Measurements from ENCODE around the gene ENG.

DNA sequence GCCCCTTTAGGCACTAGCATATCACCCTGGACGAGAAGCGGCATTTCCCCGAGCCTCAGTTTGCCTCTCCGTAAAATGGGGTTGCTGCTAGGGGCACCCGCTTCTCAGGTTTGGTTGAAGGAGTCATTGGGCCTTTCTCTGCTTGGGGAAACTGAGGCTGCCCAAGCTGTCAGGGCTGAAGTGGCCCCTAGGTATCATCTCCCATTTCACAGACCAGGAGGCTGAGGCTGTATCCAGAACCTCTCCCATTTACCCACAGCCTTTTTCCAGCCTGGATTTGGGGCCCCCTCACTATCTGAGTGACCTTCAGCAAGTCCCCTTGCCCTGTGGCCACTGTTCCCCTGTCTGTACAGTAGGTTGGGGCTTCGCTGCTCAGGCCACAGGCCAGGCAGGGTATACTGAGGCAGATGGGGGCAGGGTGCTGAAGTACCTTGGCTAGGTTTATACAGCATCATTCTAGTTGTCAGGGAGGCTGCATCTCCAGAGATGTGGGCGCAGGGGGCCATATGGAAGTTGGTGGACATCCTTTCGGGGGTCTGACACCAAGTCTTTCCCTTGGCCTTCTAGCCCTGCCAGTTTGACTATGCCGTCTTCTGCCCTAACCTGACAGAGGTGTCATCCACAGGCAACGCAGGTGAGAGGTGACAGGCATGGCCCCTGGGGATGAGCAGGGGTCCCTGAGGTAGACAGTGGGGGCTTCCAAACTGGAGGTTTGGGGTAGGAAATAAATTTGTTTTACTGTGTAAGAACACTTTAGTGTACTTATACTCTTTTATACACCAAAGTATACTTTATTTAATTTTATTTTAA lies 43.9 kb downstream of the ENG start:
- TF ChIP-seq, protein P1, sequence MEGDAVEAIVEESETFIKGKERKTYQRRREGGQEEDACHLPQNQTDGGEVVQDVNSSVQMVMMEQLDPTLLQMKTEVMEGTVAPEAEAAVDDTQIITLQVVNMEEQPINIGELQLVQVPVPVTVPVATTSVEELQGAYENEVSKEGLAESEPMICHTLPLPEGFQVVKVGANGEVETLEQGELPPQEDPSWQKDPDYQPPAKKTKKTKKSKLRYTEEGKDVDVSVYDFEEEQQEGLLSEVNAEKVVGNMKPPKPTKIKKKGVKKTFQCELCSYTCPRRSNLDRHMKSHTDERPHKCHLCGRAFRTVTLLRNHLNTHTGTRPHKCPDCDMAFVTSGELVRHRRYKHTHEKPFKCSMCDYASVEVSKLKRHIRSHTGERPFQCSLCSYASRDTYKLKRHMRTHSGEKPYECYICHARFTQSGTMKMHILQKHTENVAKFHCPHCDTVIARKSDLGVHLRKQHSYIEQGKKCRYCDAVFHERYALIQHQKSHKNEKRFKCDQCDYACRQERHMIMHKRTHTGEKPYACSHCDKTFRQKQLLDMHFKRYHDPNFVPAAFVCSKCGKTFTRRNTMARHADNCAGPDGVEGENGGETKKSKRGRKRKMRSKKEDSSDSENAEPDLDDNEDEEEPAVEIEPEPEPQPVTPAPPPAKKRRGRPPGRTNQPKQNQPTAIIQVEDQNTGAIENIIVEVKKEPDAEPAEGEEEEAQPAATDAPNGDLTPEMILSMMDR (IDR thresholded peaks at IDR 0.05): no peak
- TF ChIP-seq POLR2A (IDR thresholded peaks at IDR 0.05): no peak
